ENCODE results near the gene ZNF480.

DNA sequence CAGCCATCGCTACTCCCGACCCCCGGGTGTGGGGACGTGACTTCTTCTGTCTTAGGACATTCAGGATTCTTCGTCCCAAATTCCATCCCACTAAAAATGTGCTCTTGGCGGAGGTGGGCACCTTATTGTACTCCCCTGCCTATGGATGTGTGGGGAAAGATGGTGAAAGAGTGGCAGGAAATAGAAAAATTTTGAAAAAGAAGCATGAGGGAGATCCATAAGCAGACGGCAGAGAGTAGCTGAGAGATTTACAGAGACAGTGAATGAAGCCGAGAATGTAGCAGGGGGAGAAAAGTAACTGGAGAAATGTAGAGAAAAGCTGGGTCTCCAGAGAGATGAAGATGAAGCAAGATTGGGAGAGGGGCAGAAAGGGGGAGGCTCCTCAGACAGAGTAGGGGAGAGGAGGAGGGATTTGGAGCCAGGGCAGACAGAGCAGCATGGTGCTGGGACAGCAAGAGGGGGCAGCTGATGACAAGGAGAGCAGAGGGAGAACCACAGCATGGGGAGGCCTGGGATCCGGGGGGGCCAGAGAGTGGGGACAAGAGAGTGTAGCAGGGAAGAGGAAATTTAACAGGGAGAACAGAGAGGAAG lies 39.9 kb downstream of the ZNF480 start:
- TF ChIP-seq, protein P1, sequence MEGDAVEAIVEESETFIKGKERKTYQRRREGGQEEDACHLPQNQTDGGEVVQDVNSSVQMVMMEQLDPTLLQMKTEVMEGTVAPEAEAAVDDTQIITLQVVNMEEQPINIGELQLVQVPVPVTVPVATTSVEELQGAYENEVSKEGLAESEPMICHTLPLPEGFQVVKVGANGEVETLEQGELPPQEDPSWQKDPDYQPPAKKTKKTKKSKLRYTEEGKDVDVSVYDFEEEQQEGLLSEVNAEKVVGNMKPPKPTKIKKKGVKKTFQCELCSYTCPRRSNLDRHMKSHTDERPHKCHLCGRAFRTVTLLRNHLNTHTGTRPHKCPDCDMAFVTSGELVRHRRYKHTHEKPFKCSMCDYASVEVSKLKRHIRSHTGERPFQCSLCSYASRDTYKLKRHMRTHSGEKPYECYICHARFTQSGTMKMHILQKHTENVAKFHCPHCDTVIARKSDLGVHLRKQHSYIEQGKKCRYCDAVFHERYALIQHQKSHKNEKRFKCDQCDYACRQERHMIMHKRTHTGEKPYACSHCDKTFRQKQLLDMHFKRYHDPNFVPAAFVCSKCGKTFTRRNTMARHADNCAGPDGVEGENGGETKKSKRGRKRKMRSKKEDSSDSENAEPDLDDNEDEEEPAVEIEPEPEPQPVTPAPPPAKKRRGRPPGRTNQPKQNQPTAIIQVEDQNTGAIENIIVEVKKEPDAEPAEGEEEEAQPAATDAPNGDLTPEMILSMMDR (IDR thresholded peaks at IDR 0.05) = no peak
- TF ChIP-seq EP300 (IDR thresholded peaks at IDR 0.05; ENCODE audit: low read depth) (no peak), POLR2A (IDR thresholded peaks at IDR 0.05) (no peak), POLR2AphosphoS5 (IDR thresholded peaks at IDR 0.05) (no peak)

Data from transverse colon (tissue), 4 donors.